HepG2 (cell line): Measurements from ENCODE around the gene PNMA6F. TPM values are rescaled to one million over a fixed set of nuclear protein-coding genes. Genes with fewer than 3 reads are reported as not detected.

ENCODE experiments used
- CBX5 ChIP-seq: sonication (generic); formaldehyde crosslinking; IDR thresholded peaks from 2 replicates; pipeline ENCODE4 v1.4.0; 2020; ENCODE audit warnings: missing genetic modification reagents, borderline replicate concordance
- CSRNP1 ChIP-seq: sonication (generic); formaldehyde crosslinking; IDR thresholded peaks from 2 replicates; pipeline ENCODE4 v1.8.1; 2023; ENCODE audit warnings: mild to moderate bottlenecking, missing genetic modification reagents
- IRF1 ChIP-seq: sonication (generic); formaldehyde crosslinking; IDR thresholded peaks from 2 replicates; pipeline ENCODE4 v1.4.0; 2020; ENCODE audit warnings: low read depth, mild to moderate bottlenecking, missing genetic modification reagents
- ISX ChIP-seq: sonication (generic); formaldehyde crosslinking; conservative IDR thresholded peaks from 2 replicates; pipeline ENCODE4 v1.5.0; 2020; ENCODE audit warnings: missing genetic modification reagents
- JUND ChIP-seq: sonication (generic); formaldehyde crosslinking; IDR thresholded peaks from 2 replicates; pipeline ENCODE4 v1.8.0; 2022; ENCODE audit warnings: mild to moderate bottlenecking, missing genetic modification reagents
- PRDM15 ChIP-seq: sonication (generic); formaldehyde crosslinking; IDR thresholded peaks from 2 replicates; pipeline ENCODE4 v1.4.0; 2020; ENCODE audit warnings: missing genetic modification reagents
- SIN3A ChIP-seq: IDR thresholded peaks from 2 replicates; pipeline ENCODE4 v1.6.1; 2011; ENCODE audit warnings: low read depth, mild to moderate bottlenecking, control low read depth, low read length, borderline replicate concordance
- ZNF232 ChIP-seq: sonication (generic); formaldehyde crosslinking; IDR thresholded peaks from 2 replicates; pipeline ENCODE4 v1.4.0; 2020; ENCODE audit warnings: missing genetic modification reagents, borderline replicate concordance
- ZNF407 ChIP-seq: sonication (generic); formaldehyde crosslinking; IDR thresholded peaks from one replicate; pipeline ENCODE4 v1.5.1; 2020; ENCODE audit warnings: mild to moderate bottlenecking, missing genetic modification reagents; ENCODE audit errors: not compliant biosample characterization
- ZNF451 ChIP-seq: sonication (generic); formaldehyde crosslinking; IDR thresholded peaks from 2 replicates; pipeline ENCODE4 v1.5.0; 2020; ENCODE audit warnings: mild to moderate bottlenecking, missing genetic modification reagents
- polyA plus RNA-seq, 8 experiments: library from polyadenylated mRNA; depleted of rRNA in 3 of 8; stranded (reverse) in 7 of 8; unstranded in 1 of 8; fragments of >200 nt; fragmentation: Illumina TruSeq in 4 of 8; extraction: Trizol in 4 of 8; gene quantifications; 2 replicates each; pipeline versions ENCODE4 v1.2.1 to v1.2.3, GENCODE V29; 2011 to 2016; ENCODE audit warnings: low read depth in 4 of 8, missing spikeins in 1 of 8, mixed read lengths in 1 of 8; ENCODE audit not compliant: insufficient read depth in 1 of 8
- total RNA-seq, 5 experiments: library from RNA; depleted of rRNA; stranded (reverse); fragments of >200 nt; fragmentation: Illumina TruSeq; extraction: Trizol; gene quantifications; 2 replicates each; pipeline ENCODE4 v1.2.3, GENCODE V29; 2016; ENCODE audit warnings: low read depth in 1 of 5

Gene PNMA6F
- total and polyA plus RNA-seq, 2 of the 13 experiments (the other 11 are each of a cell fraction or from before 2014, with no cell fraction given): not detected

- TF ChIP-seq PRDM15 (CRISPR knock-in tag) (no peak), JUND (CRISPR knock-in tag) (no peak), ISX (no peak), CBX5 (CRISPR knock-in tag) (no peak), SIN3A (no peak), ZNF232 (no peak), ZNF407 (CRISPR knock-in tag) (no peak), CSRNP1 (CRISPR knock-in tag) (no peak), ZNF451 (CRISPR knock-in tag) (no peak), IRF1 (CRISPR knock-in tag) (no peak)
Observed at GRCh38 chrX:153333821-153334653, 12.5 kb upstream of the PNMA6F start, which contains the start of gene ZNF275 (continued).
